Skin epidermis (tissue), 12 donors: Measurements from ENCODE around the gene TNXB.
"Not testable (repeated sequence)": the region's sequence is repeated elsewhere in the genome, so short reads cannot be mapped to it uniquely, and the experiment has no call there.

ENCODE experiments used
- H3K27ac ChIP-seq, 21 experiments: fragments of 200-600 bp; sonication (generic) in 11 of 21; one replicate each; pipeline ENCODE4 v1.5.0; 2020; ENCODE audit warnings: mild to moderate bottlenecking in 3 of 21, inconsistent platforms in 2 of 21, moderate library complexity in 2 of 21
- H3K4me3 ChIP-seq, 7 experiments: fragments of 200-600 bp; sonication (generic) in 2 of 7; one replicate each; pipeline ENCODE4 v1.5.0; 2020; ENCODE audit warnings: inconsistent platforms in 2 of 7, mild to moderate bottlenecking in 2 of 7, moderate library complexity in 1 of 7

TNXB gene

DNA sequence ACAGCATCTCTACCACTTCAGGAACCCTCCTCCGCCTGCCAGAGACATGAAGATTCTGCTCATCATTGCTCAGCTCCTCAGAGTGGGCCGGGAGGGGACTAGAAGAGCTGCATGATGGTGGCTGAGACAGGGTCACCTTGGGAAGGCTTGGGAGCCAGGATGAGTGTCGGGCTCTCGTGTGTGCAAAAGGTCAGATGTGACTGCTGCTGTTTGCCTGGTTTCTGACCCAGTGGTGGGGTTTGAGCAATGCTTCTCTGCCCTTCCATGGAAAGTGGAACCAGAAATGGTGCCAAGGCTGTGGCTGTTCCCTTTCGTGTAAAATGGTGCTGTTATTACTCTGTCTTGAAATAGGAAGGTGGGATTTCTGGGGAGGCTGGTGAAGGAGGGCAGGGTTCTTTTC, 95.4 kb downstream of the TNXB start:
- H3K4me3 ChIP-seq, H3K27ac ChIP-seq: not testable (repeated sequence)

DNA sequence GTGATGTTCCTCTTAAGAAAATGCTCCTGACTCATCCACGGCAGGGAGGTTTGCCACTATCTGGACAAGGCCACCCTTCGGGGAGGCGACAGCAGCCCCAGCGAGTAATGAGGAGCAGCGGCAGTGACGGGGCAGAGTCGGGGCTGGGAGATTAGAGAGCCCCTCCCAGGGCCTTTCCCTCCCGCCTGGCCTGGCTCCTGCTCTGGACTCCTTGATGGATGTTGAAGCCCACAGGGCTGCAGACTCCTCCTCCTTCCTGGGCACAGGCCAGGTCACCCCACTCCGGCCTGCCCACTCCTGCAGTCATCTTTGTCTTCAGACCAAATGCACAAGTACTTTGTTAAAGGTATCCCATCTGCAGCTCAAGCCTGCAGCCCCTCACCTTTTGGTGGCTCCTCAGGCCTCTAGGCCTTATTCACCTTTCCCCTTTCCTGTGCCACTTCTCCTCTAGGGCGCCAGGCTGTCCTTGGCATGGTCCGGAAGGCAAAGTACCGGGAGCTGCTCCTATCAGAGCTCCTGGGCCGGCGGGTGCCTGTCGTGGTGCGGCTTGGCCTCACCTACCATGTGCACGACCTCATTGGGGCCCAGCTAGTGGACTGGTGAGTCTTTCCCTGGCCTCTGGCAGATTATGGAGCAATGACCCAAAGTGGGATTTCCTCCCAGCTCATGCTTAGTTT, 96.1 kb downstream of the TNXB start:
- not testable (repeated sequence) for H3K27ac ChIP-seq

DNA sequence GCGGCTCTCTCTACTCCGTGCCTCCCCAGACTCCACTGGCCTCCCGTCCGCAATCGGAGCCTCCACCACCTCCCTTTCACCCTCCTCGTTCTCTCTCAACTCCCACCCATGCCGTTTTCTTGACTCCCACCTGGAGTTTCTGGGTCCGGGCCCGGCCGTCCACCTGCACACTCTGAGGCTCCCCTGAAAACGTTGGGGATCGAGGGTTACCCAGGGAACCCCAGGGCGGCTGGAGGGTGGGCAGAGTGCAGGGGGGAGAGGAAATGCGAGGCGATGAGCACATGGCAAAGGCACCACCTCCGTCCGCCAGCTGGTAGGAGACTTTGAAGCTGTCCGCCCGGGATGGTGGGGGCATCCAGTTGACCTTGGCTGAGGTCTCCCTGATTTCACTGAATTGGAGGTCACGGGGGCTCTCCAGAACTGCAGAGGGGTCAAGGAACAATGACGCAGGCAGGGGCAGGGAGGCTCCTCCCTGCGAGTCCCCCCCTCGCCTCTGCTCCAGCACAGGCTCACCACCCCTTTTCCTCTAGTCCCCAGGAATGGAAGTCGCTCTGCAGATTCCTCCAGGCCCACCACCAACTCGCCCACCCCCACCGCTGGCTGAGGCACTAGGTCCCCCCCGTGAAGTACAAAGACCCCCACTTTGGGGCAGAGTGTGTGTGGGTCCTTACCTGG, 98.1 kb downstream of the TNXB start:
- H3K4me3 ChIP-seq, H3K27ac ChIP-seq: not testable (repeated sequence)

More for the DNA sequence above, 96.1 kb downstream of the TNXB start:
- not testable (repeated sequence) for H3K4me3 ChIP-seq

DNA sequence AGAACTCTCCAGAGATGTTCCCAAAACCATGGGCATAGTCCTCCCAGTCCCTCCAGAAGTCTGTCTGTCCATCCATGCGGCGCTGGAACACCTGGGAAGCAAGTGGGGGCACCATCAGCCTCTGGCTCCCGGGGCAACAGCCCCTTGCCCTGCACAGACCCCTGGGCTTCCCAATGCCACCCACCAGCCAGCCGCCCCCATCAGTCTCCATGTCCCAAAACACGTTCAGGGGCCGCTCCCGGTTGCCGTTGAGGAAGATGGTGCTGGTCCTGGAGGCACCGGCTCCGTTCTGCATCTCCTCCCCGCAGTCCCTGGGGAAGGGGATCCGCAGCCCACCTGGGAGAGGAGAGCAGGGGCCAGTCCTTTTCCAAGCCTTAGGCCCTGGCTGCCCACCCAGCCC, 99.6 kb downstream of the TNXB start:
- H3K27ac ChIP-seq: not testable (repeated sequence)

DNA sequence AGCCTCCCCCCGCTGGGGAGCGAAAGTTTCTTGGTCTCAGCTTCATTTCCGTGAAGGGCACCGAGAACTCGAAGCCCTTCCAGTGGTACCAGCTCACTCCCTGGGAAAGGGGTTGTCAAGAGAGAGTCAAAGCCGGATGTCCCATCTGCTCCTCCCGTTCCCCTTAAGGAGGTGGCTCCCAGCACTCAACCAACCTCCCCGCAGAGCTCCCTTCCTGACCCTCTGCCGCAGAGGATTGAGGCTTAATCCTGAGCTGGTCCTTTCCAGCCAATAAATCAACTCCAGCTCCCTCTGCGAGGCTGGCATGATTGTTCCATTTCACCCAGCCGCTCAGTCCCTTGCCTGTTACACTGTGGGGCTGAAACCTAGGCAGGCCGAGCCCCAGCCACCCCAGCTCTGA, 100.5 kb downstream of the TNXB start:
- not testable (repeated sequence) for H3K4me3 ChIP-seq, H3K27ac ChIP-seq

More for the DNA sequence above, 99.6 kb downstream of the TNXB start:
- not testable (repeated sequence) for H3K4me3 ChIP-seq

DNA sequence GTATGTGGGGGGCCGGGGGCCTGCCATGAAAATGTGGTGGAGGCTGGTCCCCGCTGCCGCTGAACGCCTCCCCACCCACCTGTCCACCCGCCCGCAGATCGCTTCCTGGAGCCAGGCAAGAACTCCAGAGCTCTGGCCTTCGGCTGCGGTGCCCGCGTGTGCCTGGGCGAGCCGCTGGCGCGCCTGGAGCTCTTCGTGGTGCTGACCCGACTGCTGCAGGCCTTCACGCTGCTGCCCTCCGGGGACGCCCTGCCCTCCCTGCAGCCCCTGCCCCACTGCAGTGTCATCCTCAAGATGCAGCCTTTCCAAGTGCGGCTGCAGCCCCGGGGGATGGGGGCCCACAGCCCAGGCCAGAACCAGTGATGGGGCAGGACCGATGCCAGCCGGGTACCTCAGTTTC, 101.1 kb downstream of the TNXB start:
- H3K27ac ChIP-seq, H3K4me3 ChIP-seq: not testable (repeated sequence)

DNA sequence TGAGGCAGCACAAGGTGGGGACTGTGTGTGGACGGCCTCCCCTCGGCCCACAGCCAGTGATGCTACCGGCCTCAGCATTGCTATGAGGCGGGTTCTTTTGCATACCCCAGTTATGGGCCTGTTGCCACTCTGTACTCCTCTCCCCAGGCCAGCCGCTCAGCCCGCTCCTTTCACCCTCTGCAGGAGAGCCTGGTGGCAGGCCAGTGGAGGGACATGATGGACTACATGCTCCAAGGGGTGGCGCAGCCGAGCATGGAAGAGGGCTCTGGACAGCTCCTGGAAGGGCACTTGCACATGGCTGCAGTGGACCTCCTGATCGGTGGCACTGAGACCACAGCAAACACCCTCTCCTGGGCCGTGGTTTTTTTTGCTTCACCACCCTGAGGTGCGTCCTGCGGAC, 102.1 kb downstream of the TNXB start:
- H3K4me3 ChIP-seq, H3K27ac ChIP-seq: not testable (repeated sequence)

DNA sequence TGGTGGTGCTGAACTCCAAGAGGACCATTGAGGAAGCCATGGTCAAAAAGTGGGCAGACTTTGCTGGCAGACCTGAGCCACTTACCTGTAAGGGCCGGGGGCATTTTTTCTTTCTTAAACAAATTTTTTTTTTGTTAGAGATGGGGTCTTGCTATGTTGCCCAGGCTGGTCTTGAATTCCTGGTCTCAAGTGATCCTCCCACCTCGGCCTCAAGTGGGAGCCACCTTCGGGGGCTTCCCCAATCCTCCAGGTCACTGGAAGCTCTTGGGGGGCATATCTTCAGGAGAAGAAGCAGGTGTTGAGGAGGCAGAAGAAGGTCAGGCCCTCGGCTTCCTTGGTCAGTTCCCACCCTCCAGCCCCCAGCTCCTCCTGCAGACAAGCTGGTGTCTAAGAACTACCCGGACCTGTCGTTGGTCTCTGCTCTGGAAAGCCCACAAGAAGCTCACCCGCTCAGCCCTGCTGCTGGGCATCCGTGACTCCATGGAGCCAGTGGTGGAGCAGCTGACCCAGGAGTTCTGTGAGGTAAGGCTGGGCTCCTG, 103.1 kb downstream of the TNXB start:
- not testable (repeated sequence) for H3K4me3 ChIP-seq, H3K27ac ChIP-seq

DNA sequence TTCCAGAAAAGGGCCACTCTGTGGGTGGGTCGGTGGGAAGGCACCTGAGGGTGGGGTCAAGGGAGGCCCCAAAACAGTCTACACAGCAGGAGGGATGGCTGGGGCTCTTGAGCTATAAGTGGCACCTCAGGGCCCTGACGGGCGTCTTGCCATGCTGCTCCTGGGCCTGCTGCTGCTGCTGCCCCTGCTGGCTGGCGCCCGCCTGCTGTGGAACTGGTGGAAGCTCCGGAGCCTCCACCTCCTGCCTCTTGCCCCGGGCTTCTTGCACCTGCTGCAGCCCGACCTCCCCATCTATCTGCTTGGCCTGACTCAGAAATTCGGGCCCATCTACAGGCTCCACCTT, 103.6 kb downstream of the TNXB start:
- H3K27ac ChIP-seq: not testable (repeated sequence)

DNA sequence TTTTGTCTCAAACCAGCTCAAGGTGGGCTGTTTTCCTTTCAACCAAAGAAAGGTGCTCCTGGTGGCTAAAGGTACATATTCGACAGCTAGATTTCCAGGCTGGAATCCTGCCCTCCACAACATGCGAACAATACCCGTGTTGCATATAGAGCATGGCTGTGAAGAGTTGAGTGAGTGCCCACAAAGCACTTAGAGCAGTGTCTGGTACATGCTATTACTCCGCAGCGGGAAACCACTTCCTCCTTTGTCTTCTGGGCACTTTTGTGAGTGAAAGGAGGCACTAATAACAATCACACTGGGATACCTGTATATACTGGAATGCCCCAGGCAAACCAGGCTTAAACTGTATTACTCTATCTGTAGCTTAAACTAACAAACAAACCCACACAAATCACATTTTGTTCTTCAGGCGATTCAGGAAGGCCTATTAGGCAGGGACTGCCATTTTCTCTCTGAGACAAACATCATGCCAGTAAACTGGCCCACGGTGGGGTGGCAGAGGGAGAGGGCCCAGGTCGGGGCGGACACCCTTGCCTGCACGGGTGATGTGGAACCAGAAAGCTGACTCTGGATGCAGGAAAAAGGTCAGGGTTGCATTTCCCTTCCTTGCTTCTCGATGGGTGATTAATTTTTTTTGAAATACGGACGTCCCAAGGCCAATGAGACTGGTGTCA, 104.1 kb downstream of the TNXB start:
- H3K4me3 ChIP-seq, H3K27ac ChIP-seq: not testable (repeated sequence)

More for the DNA sequence above, 103.6 kb downstream of the TNXB start:
- not testable (repeated sequence) for H3K4me3 ChIP-seq

DNA sequence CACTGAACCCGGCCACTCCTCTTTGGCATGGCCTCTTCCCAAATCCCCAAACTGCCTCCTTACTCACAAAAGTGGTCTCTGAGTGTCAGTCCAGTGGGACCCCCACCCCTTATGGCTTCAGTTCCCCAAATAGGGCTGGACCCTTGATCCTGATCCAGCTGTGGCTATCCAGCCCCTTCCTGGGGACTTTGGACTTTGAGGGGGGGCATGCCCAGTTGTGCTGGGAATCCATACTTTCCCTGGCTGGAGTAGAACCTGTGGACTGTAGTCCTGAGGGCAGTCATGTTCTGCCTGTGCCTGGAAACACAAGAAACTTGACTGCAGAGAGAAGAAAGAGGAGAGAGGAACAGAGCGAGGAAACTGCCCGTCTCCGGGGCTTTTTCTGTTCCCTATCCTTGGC, 104.7 kb downstream of the TNXB start:
- H3K4me3 ChIP-seq, H3K27ac ChIP-seq: not testable (repeated sequence)

DNA sequence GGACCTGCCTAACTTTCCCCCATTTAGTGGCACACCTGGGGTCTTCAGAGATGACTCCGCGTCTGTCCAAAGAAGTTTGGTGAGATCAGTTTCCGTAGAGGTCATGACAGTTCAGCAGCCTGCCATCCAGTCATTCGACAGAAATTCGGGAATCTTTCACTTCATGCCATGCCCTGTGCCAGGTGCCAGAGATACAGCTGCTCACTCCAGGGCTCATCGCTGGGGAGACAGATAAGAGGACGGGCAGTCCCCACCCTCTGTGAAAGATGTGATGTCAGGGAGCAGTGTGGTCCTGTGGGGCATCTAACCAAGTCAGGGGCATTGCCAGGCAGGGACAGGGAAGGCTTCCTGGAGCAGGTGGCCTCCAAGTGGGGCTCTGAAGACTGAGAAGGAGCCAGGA, 105.8 kb downstream of the TNXB start:
- H3K4me3 ChIP-seq, H3K27ac ChIP-seq: not testable (repeated sequence)

DNA sequence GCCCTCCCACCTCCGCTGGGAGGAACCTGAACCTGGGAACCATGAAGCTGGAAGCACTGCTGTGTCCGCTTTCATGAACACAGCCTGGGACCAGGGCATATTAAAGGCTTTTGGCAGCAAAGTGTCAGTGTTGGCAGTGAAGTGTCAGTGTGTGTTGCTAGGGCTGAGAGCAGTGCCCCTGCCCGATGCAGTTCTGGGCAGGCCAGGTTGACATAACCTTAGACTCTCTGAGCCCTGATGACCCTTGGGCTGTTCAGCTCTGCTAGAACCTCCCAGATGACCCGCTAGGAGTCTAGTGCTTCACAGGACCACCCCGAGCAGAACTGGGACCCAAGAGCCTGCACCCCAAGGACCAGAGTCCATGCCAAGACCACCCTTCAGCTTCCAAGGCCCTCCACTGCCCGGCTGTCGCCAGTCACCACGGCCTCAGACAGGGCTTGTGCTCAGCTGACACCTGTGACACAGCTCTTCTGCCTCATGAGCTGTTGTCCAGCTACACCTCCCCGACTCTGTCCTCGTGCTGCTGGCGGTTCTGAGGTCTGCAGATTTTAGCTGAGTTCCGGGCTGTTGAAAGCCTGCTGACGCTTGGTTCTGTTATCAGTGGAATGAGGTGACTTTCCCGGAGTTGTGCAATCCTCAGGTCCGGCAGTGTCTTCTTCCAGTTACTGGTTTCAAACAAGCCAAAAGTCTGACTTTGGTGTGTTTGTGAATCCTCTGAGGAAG, 106.4 kb downstream of the TNXB start:
- H3K27ac ChIP-seq, H3K4me3 ChIP-seq: not testable (repeated sequence)

DNA sequence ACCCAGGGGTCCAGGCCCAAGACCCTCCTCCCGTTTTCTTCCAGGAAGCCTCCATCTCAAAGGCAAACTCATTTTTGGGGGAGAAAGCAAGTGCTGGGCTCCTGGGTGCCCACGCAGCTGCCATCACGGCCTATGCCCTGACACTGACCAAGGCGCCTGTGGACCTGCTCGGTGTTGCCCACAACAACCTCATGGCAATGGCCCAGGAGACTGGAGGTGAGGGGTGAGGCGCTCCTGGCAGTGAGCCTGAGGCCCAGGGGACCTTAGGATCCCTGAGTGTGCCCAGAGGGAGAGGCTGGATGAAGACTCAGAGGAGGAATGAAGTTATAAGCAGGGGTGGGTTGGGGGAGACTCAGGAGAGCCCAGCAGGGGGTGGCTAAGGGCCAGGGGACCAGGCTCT, 112.8 kb downstream of the TNXB start:
- H3K27ac ChIP-seq, H3K4me3 ChIP-seq: not testable (repeated sequence)

DNA sequence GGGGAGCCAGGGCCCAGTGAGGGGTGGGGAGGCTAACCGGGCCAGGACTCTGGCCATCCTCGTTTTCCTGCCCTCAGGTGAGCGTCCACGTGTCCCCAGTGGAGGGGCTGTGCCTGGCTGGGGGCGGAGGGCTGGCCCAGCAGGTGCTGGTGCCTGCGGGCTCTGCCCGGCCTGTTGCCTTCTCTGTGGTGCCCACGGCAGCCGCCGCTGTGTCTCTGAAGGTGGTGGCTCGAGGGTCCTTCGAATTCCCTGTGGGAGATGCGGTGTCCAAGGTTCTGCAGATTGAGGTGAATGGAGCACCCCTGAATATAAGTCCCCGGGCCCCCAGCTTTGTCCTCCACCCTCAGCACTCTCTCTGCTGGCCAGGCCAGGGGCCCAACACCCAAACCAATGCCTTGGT, 114.7 kb downstream of the TNXB start:
- H3K4me3 ChIP-seq, H3K27ac ChIP-seq: not testable (repeated sequence)
